Epithelial cell of umbilical artery (primary cell): ENCODE data around the gene PLCZ1. TPM values are rescaled to one million over a fixed set of nuclear protein-coding genes. Genes with fewer than 3 reads are reported as not detected.

ENCODE experiments used
- total RNA-seq: library from RNA; depleted of rRNA; stranded (reverse); fragments of >200 nt; gene quantifications from 2 replicates; pipeline ENCODE4 v1.2.3, GENCODE V29; 2014

PLCZ1 gene, protein sequence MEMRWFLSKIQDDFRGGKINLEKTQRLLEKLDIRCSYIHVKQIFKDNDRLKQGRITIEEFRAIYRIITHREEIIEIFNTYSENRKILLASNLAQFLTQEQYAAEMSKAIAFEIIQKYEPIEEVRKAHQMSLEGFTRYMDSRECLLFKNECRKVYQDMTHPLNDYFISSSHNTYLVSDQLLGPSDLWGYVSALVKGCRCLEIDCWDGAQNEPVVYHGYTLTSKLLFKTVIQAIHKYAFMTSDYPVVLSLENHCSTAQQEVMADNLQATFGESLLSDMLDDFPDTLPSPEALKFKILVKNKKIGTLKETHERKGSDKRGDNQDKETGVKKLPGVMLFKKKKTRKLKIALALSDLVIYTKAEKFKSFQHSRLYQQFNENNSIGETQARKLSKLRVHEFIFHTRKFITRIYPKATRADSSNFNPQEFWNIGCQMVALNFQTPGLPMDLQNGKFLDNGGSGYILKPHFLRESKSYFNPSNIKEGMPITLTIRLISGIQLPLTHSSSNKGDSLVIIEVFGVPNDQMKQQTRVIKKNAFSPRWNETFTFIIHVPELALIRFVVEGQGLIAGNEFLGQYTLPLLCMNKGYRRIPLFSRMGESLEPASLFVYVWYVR
- total RNA-seq, result under 0.01 TPM in 1 of 2 replicates, not detected in the other

DNA sequence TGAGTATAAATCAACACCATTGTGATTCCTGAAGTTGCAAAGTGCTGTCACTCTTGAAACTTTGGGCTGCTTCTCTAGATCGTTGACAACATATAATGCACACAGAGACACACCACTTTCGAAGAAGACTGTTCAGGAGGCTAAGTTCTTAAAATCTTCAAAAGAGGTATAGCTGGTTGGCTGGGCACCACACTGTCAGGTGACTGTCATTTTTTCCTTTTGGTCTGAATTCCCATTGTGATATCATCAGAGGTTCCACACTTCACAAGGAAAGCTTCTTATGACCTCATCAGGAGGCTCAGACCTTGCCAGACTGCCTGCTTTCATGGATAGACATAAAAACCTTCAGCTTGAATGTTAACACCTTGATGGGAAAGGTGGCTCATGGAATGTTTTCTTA lies at the start of gene PLCZ1, which contains the start of gene CAPZA3:
PLCZ1 (minus strand) TSS at position 194 of the 400 bp plus-strand sequence. CDS start 641 bp downstream, outside the sequence.
CAPZA3 (plus strand) TSS at position 301 of the 400 bp plus-strand sequence. CDS start 150 bp downstream, outside the sequence.

Other genes starting within 250 kb of the PLCZ1 start
- gene CAPZA3, start 107 bp upstream of the PLCZ1 start, total RNA-seq, result not detected in 2 replicates